NOMO-1 treated with DMSO at 0.1 percent for 48 hours (cell line): ENCODE data around the gene FCN3.
"Not testable (repeated sequence)": the region's sequence is repeated elsewhere in the genome, so short reads cannot be mapped to it uniquely, and the experiment has no call there.

Experiments
- DNase-seq: peaks from one replicate; lab custom pipeline; 2025; ENCODE audit not compliant: unreplicated experiment; lab: John Stamatoyannopoulos, UW

Gene FCN3

DNA sequence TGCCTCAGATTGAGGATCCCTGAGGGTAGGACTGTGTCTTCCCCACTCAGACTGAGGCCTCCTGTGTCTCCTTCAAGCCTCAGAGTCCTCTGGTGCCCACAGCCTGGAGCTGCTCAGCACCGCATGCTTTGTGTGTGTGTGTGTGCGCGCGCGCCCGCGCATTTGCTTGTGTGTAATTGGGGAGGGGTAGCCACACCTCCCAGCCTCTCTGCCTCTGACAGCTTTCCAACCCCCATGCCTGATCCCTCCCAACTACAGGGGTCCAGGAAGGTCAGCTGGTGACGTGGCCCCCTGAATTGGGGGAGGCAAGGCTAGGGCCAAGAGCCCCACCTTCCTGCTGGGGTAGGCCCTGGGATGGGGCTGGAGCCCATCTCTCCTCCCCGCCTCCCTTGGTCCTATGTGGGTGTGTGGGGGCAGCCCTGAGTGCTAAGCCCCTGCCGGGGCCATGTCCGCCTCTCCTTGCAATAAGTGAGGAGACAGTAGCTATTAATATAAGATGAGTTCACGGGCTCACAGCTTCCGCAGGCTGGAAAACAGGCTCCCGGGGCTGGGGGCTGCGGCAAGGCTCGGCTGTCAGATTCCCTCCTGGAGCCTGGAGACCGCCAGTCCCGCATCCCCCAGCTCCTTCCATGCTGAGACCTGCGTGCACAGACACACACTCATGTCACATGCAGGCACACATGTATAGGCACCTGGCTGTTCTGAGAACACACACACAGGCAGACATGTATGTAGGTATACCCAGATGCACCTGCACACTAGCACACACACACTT lies 24.8 kb upstream of the FCN3 start:
- DNase-seq, result no peak

DNA sequence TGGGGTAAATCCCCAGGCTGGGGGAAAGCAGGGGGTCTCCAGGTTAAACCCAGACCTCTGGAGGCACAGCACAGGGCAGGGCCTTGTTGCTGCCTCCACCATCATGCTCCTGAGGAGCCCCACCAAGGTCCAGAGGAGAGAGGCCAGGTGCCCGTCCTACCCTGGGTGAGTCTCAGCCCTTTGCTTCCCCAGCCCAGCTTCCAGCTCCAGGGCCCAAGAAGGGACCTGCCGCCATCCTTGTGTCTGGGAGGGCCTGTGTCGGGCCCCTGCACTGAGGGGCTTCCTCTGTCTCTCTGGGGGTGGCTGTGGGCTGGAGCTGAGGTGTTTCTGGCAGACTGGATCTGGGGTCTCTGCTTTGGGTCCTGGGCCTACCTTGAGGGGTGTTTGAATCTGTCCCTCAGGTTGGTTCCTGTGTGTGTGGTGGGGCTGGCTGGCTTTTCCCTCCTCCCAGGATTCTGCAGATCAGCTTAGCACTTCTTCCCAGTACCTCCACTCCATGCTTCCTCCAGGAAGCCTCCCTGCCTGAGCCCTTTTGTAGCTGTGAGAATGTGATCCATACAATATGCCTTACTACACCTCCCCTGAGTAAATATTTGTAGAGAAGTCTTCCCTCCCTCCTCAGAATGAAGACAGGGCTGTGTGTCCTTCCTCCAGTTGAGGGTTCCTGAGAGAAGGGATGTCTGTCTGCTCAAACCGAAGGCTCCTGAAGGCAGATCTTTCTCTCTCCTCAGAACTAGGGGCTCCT lies 24.0 kb upstream of the FCN3 start:
- DNase-seq, result no peak

DNA sequence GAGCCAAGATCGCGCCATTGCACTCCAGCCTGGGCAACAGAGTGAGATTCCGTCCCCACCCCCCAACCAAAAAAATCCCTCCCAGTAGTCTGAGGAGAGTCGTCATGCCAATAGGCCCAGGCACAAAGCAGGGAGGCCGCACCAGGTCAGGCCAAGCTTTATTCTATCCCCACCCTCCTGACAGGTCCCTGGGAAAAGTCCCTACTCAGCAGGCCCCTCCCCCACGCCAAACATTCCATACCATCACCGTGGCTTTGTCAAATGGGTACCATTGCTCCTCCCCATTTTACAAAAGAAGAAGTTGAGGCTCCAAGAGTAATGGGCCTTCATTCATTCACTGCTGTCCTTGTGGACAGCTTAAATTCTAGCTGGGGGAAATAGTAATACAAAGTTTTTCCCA lies 23.1 kb upstream of the FCN3 start:
- no peak for DNase-seq

DNA sequence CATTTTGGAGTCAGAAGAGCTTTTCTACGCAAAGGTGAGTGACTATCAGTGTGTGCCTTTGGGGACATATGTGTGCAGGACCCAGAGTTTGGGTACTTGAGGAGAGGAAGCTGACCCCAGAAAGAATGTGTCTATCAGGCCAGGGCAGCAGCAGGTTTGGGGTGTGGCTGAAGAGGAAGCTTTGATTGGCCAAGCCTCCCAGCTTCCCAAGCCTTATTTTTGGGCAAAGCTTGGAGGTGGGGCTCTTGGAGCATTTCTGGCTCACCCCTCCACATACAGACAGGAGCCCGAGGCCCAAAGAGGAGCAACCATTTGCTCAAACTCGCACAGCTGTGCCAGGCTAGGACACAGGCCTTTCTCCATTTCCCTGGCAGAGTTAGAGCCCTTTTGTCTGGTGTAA lies 22.5 kb upstream of the FCN3 start:
- no peak for DNase-seq

DNA sequence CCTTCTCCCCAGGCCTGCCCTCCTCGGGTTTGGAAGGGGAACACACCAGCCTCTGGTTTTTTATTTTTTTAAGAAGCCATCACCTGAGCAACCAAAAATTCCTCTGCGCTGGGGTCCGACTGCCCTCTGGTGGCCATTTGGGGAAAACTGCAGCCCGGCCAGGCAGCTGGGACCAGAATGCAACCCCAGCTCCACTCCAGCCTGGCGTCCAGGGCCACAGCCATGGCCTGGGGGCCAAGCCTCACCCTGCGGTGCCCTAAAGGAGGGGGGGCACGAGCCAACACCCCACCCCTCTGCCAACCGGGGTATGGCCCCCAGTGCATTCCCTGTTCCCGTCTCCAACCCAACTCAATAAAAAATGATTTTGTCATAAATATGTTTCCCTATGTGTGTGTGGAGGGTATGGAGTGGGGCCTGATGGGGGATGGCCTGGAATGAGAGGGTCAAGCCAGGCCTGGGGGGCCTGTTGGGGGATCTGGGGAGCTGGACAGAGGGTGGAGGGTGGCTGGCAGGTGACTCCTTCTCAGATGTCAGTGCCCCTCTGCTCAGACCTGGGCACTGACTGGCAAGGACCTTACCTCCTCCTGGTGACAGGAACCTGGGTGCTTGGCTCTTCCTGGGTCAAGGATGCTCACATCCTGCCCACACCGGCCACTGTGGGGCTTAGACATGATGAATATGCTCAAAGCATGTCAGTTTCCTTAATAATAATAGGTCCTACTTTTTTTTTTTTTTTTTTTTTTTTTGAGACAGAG lies 21.0 kb upstream of the FCN3 start:
- peak; percentile 79 for DNase-seq

DNA sequence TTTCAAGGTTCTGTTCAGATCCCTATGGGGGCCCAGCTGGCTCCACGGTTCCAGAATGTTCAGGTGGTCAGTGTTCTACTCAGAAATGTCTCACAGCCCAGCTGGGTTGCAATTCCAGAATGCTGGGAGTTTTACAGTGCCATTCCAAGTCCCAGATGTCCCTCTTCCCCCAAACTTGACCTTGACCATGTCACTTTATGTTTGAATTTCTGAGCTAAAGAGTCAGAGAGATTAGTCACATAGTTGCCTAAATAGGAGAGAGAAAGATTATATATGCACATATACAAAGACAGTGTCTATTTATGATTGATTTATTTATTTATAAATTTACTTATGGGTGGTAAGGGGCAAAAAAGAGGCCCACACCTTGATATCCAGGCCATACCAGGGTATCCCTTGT lies 20.3 kb upstream of the FCN3 start:
- DNase-seq, result no peak

DNA sequence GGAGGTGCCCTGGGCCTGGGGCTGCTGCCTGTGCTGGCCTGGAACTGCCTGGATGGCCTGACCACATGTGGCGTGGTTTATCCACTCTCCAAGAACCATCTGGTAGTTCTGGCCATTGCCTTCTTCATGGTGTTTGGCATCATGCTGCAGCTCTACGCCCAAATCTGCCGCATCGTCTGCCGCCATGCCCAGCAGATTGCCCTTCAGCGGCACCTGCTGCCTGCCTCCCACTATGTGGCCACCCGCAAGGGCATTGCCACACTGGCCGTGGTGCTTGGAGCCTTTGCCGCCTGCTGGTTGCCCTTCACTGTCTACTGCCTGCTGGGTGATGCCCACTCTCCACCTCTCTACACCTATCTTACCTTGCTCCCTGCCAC lies 19.6 kb upstream of the FCN3 start:
- DNase-seq, result no peak

DNA sequence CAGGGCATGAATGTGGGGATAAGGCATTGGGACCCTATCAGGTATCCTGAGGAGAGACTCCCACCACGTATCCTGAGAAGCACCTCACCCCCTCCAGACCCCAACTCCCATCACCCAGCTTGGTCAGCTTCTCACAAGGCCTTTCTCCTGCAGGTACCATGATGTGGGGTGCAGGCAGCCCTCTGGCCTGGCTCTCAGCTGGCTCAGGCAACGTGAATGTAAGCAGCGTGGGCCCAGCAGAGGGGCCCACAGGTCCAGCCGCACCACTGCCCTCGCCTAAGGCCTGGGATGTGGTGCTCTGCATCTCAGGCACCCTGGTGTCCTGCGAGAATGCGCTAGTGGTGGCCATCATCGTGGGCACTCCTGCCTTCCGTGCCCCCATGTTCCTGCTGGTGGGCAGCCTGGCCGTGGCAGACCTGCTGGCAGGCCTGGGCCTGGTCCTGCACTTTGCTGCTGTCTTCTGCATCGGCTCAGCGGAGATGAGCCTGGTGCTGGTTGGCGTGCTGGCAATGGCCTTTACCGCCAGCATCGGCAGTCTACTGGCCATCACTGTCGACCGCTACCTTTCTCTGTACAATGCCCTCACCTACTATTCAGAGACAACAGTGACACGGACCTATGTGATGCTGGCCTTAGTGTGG lies 19.1 kb upstream of the FCN3 start:
- no peak for DNase-seq

DNA sequence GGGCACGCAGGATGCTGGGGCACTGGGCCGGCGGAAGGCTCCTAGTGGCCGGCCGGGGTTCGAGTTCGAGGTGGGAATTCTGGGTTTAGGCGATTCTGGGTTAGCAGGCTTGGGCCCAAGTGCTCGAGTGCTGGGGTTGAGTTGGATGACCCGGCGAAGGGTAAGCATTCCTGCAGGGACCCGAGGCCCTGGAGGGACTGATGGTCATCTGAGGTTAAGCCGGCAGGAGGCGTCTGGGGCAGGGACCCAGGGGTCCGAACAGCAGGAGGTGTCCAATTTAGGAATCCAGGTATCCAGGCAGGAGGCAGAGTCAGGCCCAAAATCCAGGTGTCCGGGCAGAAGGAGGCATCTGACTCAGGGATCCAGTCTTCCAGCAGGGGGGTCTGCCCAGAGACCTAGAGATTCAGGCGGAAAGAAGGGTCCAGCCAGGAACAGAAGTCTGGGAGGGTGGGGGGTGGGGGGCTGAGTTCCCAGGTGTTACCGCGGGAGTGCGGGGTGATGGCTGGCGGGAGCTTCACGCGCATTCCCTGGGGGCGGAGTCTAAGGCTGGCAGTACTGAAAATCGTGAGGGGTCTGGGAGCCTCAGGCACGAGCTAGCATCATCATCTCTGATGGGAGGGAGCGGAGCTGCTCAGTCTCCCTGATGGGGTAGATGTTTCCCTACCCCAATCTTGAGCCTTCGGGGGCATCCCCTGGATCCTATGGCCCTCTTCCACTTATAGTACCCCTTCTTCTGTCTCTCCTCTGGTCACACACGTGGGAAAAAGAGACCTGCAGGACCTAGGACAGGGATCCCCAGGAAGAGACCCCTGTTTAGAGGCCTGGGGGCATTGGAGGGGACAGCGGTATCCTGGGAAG lies 18.4 kb upstream of the FCN3 start:
- no peak for DNase-seq

DNA sequence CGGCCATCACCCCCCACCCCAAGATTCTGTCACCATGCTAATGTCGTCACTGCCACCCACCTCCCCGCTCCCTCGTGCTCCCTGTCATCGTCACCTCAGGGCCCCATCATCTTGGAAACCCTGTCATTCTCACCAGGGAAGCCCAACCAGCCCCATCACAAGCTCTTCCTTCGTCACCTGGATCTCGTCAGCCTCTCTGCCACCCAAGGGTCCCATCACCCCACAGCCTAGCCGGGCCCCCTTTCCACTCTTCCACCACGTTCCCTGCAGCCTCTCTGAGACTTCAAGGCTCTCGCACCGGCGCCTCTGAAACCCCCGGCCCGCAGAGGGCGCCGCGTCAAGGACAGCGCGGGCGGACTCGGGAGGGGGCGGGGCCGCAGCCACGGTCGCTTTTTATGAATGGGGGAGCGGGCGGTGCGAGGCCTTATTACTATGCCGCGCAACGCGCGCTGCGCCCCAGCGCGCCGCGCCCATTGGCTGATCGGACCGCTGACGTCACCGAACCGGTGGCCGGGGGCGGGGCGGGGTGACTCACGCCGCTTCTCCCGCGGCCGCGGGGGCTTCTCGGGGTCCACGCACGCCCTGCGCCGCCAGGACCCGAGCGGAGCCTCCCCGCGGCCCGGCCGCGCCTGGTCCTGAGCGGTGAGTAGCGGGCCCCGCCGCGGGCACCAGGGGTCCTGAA lies 17.6 kb upstream of the FCN3 start, which contains the start of gene GPR3:
Gene GPR3 (plus strand): TSS at position 527 of the 682 bp plus-strand sequence. CDS start 1,177 bp downstream, outside the sequence.
- DNase-seq, result peak; percentile 93

DNA sequence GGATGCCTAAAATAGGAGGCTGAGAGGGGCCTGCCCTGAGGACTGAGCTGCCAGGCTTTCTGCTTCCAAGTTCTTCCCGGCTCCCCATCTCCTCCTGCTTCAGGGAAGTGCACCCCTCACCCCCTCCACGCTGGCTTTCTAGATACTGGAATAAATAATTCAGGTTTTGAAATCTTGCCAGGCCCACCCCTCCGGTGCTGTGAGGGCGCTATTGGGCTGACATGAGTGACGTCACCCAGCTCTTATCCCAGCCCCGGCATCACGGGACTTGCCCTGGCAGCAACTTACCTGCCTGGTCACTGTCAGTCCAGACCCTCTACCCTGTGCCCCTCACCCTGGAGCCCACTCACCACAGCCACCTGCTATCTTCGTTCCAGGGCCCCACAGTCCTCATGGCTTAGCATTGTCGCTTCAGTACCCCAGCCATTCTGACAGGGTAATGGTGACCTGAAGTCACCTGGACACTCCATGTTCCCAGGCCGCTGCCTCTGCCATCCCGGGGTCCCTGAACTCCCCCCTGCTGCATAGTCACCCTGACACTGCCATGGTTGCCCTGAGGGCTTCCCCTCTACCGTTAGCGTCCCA lies 17.0 kb upstream of the FCN3 start:
- DNase-seq, result no peak

DNA sequence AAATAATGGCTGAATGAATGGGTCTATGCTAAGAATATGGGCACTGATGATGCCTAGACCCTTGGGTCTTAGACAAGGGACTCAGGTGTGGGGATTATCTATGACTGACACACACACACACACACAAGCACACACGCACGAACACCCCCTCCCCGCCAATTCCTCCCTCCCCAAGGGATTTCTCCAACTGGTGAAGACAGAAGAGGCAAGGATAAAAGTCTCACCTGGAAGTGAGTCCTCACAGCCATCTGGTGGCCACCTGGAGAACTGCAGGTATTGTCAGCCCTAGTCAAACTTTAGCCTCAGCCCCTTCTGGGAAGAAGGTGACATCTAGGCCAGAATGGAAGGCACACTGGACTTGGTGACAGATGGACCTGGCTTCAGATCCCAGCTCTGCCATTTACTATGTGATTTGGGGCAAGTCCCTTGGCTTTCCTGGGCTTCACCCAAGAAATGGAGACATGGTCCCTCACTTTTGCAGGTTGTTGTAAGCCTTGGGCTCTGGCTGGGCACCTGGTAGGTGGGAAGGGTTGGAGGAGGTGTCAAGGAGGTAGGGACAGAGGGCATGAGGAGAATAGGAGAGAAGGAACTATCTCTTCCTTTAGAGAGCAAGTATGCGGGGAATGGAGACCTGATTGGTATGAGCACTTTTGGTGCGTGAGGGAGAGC lies 13.8 kb upstream of the FCN3 start:
- peak; percentile 30 for DNase-seq

DNA sequence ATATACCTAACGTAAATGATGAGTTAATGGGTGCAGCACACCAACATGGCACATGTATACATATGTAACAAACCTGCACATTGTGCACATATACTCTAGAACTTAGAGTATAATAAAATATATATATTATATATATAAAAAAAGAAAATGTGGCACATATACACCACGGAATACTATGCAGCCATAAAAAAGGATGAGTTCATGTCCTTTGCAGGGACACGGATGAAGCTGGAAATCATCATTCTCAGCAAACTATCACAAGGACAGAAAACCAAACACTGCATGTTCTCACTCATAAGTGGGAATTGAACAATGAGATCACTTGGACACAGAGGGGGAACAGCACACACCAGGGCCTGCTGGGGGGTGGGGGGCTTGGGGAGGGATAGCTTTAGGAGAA lies 10.2 kb upstream of the FCN3 start:
- DNase-seq, result not testable (repeated sequence)

DNA sequence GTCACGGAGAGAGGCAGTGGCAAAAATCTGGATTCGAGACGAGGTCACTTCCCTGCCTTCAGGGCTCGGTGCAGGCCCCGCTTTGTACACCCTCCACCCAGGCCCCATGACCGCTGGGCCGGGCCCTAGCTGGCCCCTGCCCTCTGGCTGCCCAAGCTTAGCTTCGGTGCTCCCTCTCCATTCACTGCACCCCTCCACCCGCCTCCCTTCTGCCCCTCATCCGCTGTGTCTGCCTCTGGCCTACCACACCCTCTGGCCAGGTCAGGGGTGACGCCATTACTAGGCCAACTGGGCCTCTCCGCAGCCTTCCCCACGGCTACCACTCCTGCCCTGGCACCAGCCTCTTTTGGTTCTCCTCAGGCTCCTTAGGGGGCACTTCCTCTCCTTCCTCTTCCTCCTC lies 9.0 kb upstream of the FCN3 start:
- DNase-seq, result no peak

DNA sequence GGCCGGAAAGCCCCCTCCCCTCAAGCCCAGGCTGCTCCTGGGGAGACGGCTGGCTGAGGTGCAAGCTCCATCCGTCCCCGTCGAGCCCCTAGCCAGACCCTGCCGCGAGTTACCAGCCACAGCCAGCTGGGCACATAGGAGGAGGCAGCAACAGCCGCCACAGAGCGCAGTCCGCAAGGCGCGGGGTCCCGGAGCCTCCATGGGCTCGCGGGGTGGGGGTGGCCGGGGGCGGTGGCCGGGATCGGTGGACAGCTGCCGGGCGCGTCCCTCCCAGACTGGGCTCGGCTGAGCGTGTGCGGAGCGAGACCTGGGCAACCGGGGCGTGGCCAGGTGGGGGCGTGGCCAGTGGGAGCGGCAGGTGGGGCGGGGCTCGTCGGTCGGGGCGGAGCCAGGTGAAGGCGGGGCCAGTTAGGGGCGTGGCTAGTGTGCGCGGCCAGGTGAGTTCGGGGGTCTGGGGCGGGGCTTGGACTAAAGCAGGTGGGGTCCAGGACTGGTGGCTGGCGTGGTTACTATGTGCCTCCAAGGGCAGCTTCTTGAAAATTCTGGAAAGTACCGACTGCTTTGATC lies 8.5 kb upstream of the FCN3 start, which contains the start of gene CD164L2:
Gene CD164L2 (minus strand): TSS at position 295 of the 567 bp plus-strand sequence. CDS start 94 bp downstream, at position 201.
- DNase-seq, result no peak

DNA sequence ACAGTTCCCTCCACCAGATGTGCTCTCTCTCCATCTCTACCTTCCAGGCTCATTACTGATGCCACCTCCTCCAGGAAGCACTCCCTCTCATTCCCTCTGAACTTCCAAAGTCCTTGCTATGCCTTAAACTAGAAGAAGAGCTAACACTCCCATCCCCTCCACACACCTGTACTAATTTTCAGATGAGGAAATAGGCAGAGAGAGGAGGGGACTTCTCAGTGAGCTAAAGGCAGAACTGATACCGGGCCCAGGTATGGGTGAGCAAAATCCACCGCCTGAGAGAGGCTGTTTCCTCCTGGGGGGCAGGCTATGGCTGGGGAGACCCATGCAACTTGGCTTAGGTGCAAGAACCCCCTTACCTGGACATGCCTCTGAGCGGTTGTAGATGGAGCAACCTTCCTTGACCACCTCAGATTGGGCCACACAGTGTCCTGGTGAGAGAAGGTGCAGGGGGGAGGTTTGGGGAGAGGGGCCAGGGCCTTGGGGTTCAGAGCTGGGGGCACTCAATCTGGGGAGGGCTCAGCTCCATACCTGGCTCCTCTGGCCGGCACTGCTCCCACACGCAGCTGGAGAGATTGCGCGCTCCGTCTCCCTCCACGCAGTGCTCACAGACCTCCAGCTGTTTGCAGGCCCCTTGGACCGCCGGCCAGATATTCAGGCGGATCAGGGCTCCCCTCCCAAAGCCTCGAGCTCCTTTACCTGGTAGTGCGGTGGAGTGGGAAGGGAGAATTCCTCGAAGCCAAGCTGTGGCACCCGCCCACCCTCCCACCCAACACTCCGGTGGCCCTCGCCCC lies 7.5 kb upstream of the FCN3 start:
- DNase-seq, result no peak
